HepG2 (cell line): ENCODE results near the gene MYO5B.

Experiments used
- CC2D1A ChIP-seq: sonication (generic); formaldehyde crosslinking; IDR thresholded peaks from 2 replicates; pipeline ENCODE4 v1.8.1; 2023; ENCODE audit warnings: mild to moderate bottlenecking, missing genetic modification reagents
- GABPA ChIP-seq, 2 experiments: IDR thresholded peaks; 2 replicates each; pipeline ENCODE4 v1.6.1; 2011 to 2016; ENCODE audit warnings: low read depth in 2 of 2, low read length in 1 of 2, missing biosample characterization in 1 of 2, missing genetic modification characterization in 1 of 2
- MYNN ChIP-seq: sonication (generic); formaldehyde crosslinking; IDR thresholded peaks from 2 replicates; pipeline ENCODE4 v1.4.0; 2020; ENCODE audit warnings: mild to moderate bottlenecking, low read depth, missing genetic modification reagents
- NONO ChIP-seq, 2 experiments: fragments of 450-650 bp in 1 of 2; sonication (generic) in 1 of 2; formaldehyde crosslinking in 1 of 2; IDR thresholded peaks in 1 of 2; conservative IDR thresholded peaks in 1 of 2; 2 replicates each; pipeline versions ENCODE4 v1.6.1 to v1.8.0; 2017 to 2022; ENCODE audit warnings: mild to moderate bottlenecking in 1 of 2, missing genetic modification reagents in 1 of 2, moderate library complexity in 1 of 2
- POLR2AphosphoS5 ChIP-seq: IDR thresholded peaks from 2 replicates; pipeline ENCODE4 v1.6.1; 2012; ENCODE audit warnings: low read depth, low read length
- SP5 ChIP-seq: IDR thresholded peaks from 2 replicates; pipeline ENCODE4 v1.6.1; 2016; ENCODE audit warnings: low read depth, borderline replicate concordance
- TSC22D2 ChIP-seq: sonication (generic); formaldehyde crosslinking; IDR thresholded peaks from 2 replicates; pipeline ENCODE4 v1.5.1; 2020; ENCODE audit warnings: missing genetic modification reagents, mild to moderate bottlenecking, borderline replicate concordance
- ZSCAN12 ChIP-seq: sonication (generic); formaldehyde crosslinking; IDR thresholded peaks from 2 replicates; pipeline ENCODE4 v1.9.0; 2021; ENCODE audit warnings: mild to moderate bottlenecking, missing genetic modification reagents
- ZSCAN30 ChIP-seq: sonication (generic); formaldehyde crosslinking; IDR thresholded peaks from 2 replicates; pipeline ENCODE4 v1.5.0; 2020; ENCODE audit warnings: mild to moderate bottlenecking, missing genetic modification reagents
- TF ChIP-seq, protein P1 (sequence below): sonication (generic); formaldehyde crosslinking; IDR thresholded peaks from 2 replicates; pipeline ENCODE4 v1.4.0; 2020; ENCODE audit warnings: low read depth, missing genetic modification reagents

DNA sequence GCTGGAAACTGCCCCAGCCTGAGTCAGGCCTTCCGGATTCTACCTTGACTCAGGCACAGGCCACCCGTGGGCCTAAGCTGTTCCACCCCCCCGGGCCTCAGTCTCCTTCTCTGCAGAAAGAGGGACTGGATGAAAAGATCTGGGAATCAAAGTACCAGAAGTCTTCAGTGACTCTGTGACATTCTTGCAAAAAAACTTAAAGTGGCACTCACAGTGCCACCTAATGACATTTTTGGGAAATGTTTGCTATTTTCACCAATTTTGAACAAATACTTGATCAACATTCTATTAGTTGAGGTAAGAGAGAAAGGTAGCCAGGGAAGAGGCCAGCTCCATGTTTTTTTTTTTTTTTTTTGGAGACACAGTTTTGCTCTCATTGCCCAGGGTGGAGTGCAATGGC, 333.3 kb downstream of the MYO5B start:
- TF ChIP-seq ZSCAN30 (CRISPR knock-in tag) (no peak), ZSCAN12 (CRISPR knock-in tag) (no peak), POLR2AphosphoS5 (no peak), TSC22D2 (CRISPR knock-in tag) (no peak), NONO (IDR thresholded peaks at IDR 0.05) (no peak), NONO (CRISPR knock-in tag; conservative IDR thresholded peaks at IDR 0.05) (no peak), GABPA (IDR thresholded peaks at IDR 0.05; ENCODE audit: low read depth, low read length) (no peak), GABPA (CRISPR knock-in tag; IDR thresholded peaks at IDR 0.05; ENCODE audit: low read depth) (no peak), CC2D1A (CRISPR knock-in tag) (no peak), MYNN (CRISPR knock-in tag) (no peak), SP5 (no peak)
- TF ChIP-seq, protein P1, sequence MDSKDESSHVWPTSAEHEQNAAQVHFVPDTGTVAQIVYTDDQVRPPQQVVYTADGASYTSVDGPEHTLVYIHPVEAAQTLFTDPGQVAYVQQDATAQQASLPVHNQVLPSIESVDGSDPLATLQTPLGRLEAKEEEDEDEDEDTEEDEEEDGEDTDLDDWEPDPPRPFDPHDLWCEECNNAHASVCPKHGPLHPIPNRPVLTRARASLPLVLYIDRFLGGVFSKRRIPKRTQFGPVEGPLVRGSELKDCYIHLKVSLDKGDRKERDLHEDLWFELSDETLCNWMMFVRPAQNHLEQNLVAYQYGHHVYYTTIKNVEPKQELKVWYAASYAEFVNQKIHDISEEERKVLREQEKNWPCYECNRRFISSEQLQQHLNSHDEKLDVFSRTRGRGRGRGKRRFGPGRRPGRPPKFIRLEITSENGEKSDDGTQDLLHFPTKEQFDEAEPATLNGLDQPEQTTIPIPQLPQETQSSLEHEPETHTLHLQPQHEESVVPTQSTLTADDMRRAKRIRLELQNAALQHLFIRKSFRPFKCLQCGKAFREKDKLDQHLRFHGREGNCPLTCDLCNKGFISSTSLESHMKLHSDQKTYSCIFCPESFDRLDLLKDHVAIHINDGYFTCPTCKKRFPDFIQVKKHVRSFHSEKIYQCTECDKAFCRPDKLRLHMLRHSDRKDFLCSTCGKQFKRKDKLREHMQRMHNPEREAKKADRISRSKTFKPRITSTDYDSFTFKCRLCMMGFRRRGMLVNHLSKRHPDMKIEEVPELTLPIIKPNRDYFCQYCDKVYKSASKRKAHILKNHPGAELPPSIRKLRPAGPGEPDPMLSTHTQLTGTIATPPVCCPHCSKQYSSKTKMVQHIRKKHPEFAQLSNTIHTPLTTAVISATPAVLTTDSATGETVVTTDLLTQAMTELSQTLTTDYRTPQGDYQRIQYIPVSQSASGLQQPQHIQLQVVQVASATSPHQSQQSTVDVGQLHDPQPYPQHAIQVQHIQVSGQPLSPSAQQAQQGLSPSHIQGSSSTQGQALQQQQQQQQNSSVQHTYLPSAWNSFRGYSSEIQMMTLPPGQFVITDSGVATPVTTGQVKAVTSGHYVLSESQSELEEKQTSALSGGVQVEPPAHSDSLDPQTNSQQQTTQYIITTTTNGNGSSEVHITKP (CRISPR knock-in tag), result no peak
